Skin of body (tissue), 2 donors: ENCODE data around the gene ALKAL2. TPM values are rescaled to one million over a fixed set of nuclear protein-coding genes. Genes with fewer than 3 reads are reported as not detected.

Experiments used
- DNase-seq: peaks from one replicate; lab custom pipeline; 2025; lab: John Stamatoyannopoulos, UW
- total RNA-seq: library from RNA; depleted of rRNA; stranded (reverse); fragments of >200 nt; gene quantifications from one replicate; pipeline ENCODE4 v1.2.3, GENCODE V29; 2014

The ALKAL2 gene
- total RNA-seq, 1 donor from 2014 or later: 1.4 TPM

- DNase-seq: no peak
Observed at GRCh38 chr2:246489-247144, 41.3 kb downstream of the ALKAL2 start.

DNA sequence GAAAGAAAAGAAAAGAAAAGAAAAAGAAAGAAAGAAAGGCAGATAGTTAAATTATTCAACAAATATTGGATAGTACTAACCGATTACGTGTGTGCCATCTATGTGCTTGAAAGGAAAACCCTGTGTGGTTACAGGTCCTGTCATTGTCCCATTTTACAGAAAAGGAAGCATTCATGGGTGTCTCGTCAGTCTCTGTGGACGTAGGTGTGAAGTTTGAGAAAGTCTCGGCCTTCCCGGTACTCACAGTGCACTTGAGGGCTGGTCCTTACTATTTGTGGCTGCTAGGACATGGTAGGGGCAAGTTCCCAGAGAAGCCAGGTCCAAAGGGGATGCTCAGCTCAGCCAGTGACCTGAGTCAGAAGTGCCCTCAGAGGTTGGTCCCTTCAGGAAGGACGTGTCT, 43.3 kb downstream of the ALKAL2 start:
- DNase-seq: no peak

DNA sequence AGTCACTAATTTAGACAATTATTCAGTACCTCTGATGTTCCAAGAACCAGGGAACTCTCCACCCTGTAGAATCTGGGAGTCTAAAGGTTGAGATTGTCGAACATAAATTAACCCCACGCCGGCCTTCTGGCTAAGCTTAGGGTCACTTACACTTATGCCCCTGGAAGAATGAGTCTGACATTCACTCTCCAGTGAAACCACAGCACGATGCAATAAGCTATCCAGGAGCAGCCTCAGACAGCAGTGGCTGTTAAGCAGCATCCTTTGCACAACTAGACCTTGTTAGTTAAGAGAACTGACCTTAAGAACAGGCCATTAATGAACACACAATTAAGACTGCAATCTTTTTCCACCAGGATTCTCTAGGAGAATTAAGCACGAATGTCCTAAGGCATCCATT, 49.0 kb downstream of the ALKAL2 start:
- no peak for DNase-seq

GRCh38 chr2:238431-238830, 49.5 kb downstream of the ALKAL2 start:
- no peak for DNase-seq

GRCh38 chr2:237878-238277, 50.0 kb downstream of the ALKAL2 start:
- DNase-seq: no peak

- no peak for DNase-seq
Observed at GRCh38 chr2:236993-237539, 50.8 kb downstream of the ALKAL2 start.

DNA sequence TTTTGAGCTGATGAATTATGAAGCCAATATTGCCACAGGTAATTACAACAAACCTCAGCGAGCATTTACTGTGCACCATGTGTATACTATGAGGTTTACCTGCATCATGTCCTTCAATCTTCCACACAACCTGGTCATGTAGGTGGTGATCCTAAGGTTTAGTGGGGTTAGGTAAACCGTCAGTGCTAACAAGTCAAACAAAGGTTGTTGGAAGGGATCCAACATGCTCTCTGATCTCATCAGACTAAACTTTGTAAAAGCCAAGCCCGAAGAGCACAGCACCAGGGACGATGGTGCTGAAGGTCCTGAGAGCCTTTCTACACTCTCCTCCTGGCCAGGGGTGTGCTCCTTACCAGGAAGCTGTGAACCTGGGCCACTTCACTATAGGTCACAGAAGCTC, 53.5 kb downstream of the ALKAL2 start:
- no peak for DNase-seq

- DNase-seq: no peak
Observed at GRCh38 chr2:233030-233429, 54.9 kb downstream of the ALKAL2 start.

DNA sequence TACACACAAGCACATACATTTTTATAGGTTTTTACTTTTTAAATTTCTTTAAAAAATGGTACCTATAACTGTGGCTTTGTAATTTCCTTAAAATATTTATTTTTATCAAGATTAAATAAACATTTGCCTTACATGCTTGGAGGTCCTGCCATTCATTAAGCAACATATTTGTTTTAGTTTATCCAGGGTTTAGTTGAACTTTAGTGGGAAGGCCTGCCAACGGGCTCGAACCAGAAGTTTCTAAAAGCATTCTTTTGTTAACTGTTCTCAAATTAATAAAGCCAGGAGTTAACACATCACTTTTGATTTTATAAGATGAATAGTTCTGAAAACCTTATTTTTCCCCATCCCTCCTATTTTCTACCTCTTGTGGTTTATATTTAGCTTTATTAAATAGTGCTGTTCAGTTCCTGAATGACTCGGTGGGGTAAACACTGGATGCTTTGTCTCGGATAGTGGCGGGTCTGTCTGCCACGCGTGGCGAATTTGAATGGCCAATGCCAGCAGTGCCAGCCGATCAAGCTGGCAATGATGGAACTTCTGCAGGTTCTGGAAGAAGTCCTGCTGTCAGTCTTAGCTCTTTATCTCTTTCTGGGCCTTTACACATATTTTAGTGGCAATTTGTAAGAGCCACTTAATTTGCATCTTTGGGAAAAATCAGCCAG, 56.2 kb downstream of the ALKAL2 start:
- no peak for DNase-seq

Other genes starting within 250 kb of the ALKAL2 start
- 3.6 TPM for gene FAM110C, start 241.6 kb downstream of the ALKAL2 start, total RNA-seq
- gene SH3YL1, start 24.1 kb downstream of the ALKAL2 start, total RNA-seq: 65.0 TPM
- 95.7 TPM for gene ACP1, start 23.1 kb downstream of the ALKAL2 start, total RNA-seq